Uterus (tissue), 4 donors: ENCODE data around the gene PRMT2. TPM values are rescaled to one million over a fixed set of nuclear protein-coding genes. Genes with fewer than 3 reads are reported as not detected.

Experiments used
- DNase-seq, 2 donors: peaks; one replicate each; pipeline ENCODE4 v3.0.0-alpha.2; 2019 to 2020
- H3K27ac ChIP-seq, 2 donors: fragments of 200-600 bp; sonication (generic); 1 replicate in 1 of 2; 2 replicates in 1 of 2; pipeline ENCODE4 v1.5.1; 2016 to 2018
- H3K27me3 ChIP-seq, 2 donors: fragments of 200-600 bp; sonication (generic); one replicate each; pipeline ENCODE4 v1.5.1; 2018 to 2019; ENCODE audit warnings: control low read depth in 1 of 2
- H3K36me3 ChIP-seq, 2 donors: fragments of 200-600 bp; sonication (generic); one replicate each; pipeline ENCODE4 v1.5.1; 2019; ENCODE audit warnings: control low read depth in 1 of 2
- H3K4me1 ChIP-seq, 2 donors: fragments of 200-600 bp; sonication (generic); one replicate each; pipeline ENCODE4 v1.5.1; 2018 to 2019; ENCODE audit warnings: control low read depth in 1 of 2
- H3K4me3 ChIP-seq, 2 donors: fragments of 200-600 bp; sonication (generic); 1 replicate in 1 of 2; 2 replicates in 1 of 2; pipeline ENCODE4 v1.5.1; 2018 to 2019; ENCODE audit warnings: mild to moderate bottlenecking in 1 of 2
- H3K9me3 ChIP-seq, 2 donors: fragments of 200-600 bp; sonication (generic); one replicate each; pipeline ENCODE4 v1.5.1; 2019; ENCODE audit warnings: control low read depth in 1 of 2
- CTCF ChIP-seq, 4 experiments: fragments of 200-600 bp in 2 of 4; fragments of 450-650 bp in 2 of 4; sonication (generic) in 2 of 4; IDR thresholded peaks; one replicate each; pipeline ENCODE4 v1.5.1; 2016 to 2019; ENCODE audit warnings: antibody characterized with exemption in 4 of 4, mild to moderate bottlenecking in 2 of 4, moderate library complexity in 1 of 4
- POLR2A ChIP-seq, 2 donors: fragments of 450-650 bp; IDR thresholded peaks; one replicate each; pipeline ENCODE4 v1.6.1; 2016; ENCODE audit warnings: antibody characterized with exemption in 2 of 2, mild to moderate bottlenecking in 1 of 2, moderate library complexity in 1 of 2
- intact Hi-C: fragments of 100-400 bp; cut with DNase I; formaldehyde crosslinking; loops from one replicate; pipeline ENCODE4 v1.15.1; 2023; ENCODE audit warnings: low total_unique reads
- total RNA-seq, 4 donors: library from RNA; depleted of rRNA in 3 of 4; stranded (reverse); fragments of >200 nt in 3 of 4; gene quantifications; one replicate each; pipeline versions ENCODE4 v1.1.0 to v1.2.4, GENCODE V29; 2014 to 2023
- donor health status: DM: yes; HTN: yes; CAD: no.

The PRMT2 gene
- total RNA-seq, 4 donors from 2014 or later, result 45.6 to 171 (median 76.4) TPM

- TF ChIP-seq CTCF (IDR thresholded peaks at IDR 0.05) (no peak), POLR2A (IDR thresholded peaks at IDR 0.05) (no peak)
- DNase-seq, result no peak
- no peak overlapping the region for H3K4me3 ChIP-seq
- intact Hi-C loops, result no loop called here
- H3K27me3 ChIP-seq, result no peaks in the 10 kb centered on the region
- no peak overlapping the region for H3K27ac ChIP-seq
- no peaks in the 10 kb centered on the region for H3K36me3 ChIP-seq
- no peaks in the 10 kb centered on the region for H3K4me1 ChIP-seq
- H3K9me3 ChIP-seq, result no peaks in the 10 kb centered on the region
Observed at GRCh38 chr21:46618738-46619379, 16.6 kb upstream of the PRMT2 start.

- intact Hi-C loops, result no loop called here
- no peak for TF ChIP-seq CTCF (IDR thresholded peaks at IDR 0.05)
- TF ChIP-seq POLR2A (IDR thresholded peaks at IDR 0.05), result no peak
- Histone ChIP-seq H3K36me3 (no peaks in the 10 kb centered on the region), H3K9me3 (no peaks in the 10 kb centered on the region), H3K27ac (no peak overlapping the region), H3K27me3 (no peaks in the 10 kb centered on the region), H3K4me3 (no peak overlapping the region), H3K4me1 (no peaks in the 10 kb centered on the region)
- no peak for DNase-seq
Observed at GRCh38 chr21:46619846-46620245, 15.6 kb upstream of the PRMT2 start.

GRCh38 chr21:46620846-46621245 lies 14.6 kb upstream of the PRMT2 start:
- peaks cover 0 to 2% of the 10 kb centered on the region in 2 donors for H3K9me3 ChIP-seq
- no peak for DNase-seq
- H3K27me3 ChIP-seq, result no peaks in the 10 kb centered on the region
- intact Hi-C loops, result no loop called here
- no peaks in the 10 kb centered on the region for H3K36me3 ChIP-seq
- TF ChIP-seq POLR2A (IDR thresholded peaks at IDR 0.05) (no peak), CTCF (IDR thresholded peaks at IDR 0.05) (no peak)
- no peaks in the 10 kb centered on the region for H3K4me1 ChIP-seq
- no peak overlapping the region for H3K27ac ChIP-seq
- H3K4me3 ChIP-seq, result no peak overlapping the region

GRCh38 chr21:46621457-46622182 lies 13.9 kb upstream of the PRMT2 start:
- peaks cover 0 to 4% of the 10 kb centered on the region in 2 donors for H3K9me3 ChIP-seq
- H3K27ac ChIP-seq, result no peak overlapping the region
- no peaks in the 10 kb centered on the region for H3K27me3 ChIP-seq
- no peaks in the 10 kb centered on the region for H3K4me1 ChIP-seq
- no peak for TF ChIP-seq CTCF (IDR thresholded peaks at IDR 0.05)
- TF ChIP-seq POLR2A (IDR thresholded peaks at IDR 0.05), result no peak
- no peaks in the 10 kb centered on the region for H3K36me3 ChIP-seq
- H3K4me3 ChIP-seq, result no peak overlapping the region
- no peak for DNase-seq
- intact Hi-C loops, result no loop called here

GRCh38 chr21:46622226-46622625 lies 13.2 kb upstream of the PRMT2 start:
- H3K27ac ChIP-seq, result no peak overlapping the region
- intact Hi-C loops, result no loop called here
- no peak for TF ChIP-seq CTCF (IDR thresholded peaks at IDR 0.05)
- TF ChIP-seq POLR2A (IDR thresholded peaks at IDR 0.05), result no peak
- no peaks in the 10 kb centered on the region for H3K27me3 ChIP-seq
- H3K4me1 ChIP-seq, result no peaks in the 10 kb centered on the region
- no peak overlapping the region for H3K4me3 ChIP-seq
- peaks cover 0 to 4% of the 10 kb centered on the region in 2 donors for H3K9me3 ChIP-seq
- no peaks in the 10 kb centered on the region for H3K36me3 ChIP-seq
- DNase-seq, result no peak
